ENCODE results near the gene NT5E.
A peak's percentile ranks its signal among the peaks of the same experiment; 100 is the strongest.

The NT5E gene

DNA sequence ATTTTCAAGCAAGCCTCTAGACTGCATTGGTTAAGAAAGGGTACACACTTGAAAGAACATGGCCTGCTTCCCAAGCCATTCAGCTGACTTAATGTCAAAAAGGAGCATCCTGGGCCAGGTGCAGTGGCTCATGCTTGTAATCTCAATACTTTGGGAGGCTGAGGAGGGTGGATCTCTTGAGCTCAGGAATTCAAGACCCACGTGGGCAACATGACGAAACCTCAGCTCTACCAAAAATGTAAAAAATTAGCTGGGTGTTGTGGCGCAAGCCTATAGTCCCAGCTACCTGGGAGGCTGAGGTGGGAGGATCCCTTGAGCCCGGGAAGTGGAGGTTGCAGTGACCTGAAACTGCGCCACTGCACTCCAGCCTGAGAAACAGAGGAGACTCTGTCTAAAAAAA lies 26.9 kb upstream of the NT5E start:
- no peak for DNase-seq

DNA sequence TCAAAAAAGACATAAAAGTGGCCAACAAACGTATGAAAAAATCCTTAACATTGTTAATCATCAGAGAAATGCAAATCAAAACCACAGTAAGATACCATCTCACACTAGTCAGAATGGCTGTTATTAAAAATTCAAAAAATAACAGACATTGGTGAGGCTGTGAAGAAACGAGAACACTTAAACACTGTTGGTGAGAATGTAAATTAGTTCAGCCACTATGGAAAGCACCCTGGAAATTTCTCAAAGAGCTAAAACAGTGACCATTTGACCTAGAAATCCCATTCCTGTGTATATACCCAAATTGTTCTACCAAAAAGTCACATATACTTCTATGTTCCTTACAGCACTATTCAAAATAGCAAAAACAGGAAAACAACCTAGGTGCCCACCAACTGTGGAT lies 24.9 kb upstream of the NT5E start:
- DNase-seq, result no peak

DNA sequence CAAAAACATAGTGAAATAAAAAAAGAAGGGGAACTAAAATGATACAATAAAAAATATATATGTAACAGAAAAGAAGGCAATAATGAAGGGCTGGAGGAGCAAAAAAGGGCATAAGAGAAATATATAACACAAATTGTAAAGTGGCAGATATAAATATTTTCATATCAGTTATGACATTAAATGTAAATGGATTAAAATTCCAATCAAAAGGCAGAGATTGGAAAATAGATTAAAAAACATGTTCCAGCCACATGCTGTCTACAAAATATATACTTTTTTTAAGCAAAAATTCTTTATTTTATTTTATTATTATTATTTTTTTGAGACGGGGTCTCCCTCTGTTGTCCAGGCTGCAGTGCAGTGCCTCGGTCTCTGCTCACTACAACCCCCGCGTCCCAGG lies 23.9 kb upstream of the NT5E start:
- no peak for DNase-seq

GRCh38 chr6:85428486-85428885 lies 21.4 kb upstream of the NT5E start:
- no peak for DNase-seq

GRCh38 chr6:85429346-85429745 lies 20.5 kb upstream of the NT5E start:
- no peak for DNase-seq

DNA sequence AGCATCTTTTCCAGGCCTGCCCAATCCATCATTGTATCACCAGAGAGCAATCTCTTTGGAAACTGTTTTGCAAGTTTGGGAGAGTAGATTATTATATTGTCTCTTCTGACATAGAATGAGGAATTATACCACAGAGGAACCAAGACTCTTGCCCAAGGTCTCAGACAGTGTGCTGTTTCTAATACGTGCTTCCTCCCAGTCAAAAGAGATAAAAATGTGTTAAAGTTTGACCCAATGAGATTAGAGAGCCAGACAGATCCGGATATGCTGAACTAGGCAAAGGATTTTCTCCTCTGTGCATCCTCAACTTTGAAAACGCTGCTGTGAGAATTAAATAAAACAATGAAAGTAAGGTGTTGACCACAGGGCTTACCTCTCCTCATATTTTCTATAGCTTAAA lies 18.6 kb upstream of the NT5E start:
- DNase-seq, result no peak

GRCh38 chr6:85432554-85432953 lies 17.3 kb upstream of the NT5E start:
- DNase-seq, result no peak

- DNase-seq, result no peak
These were observed 14.0 kb upstream of the NT5E start for GRCh38 chr6:85435851-85436250.

- no peak for DNase-seq
These were observed 13.5 kb upstream of the NT5E start for GRCh38 chr6:85436411-85436810.

GRCh38 chr6:85436939-85437495 lies 12.9 kb upstream of the NT5E start:
- DNase-seq, result no peak

DNA sequence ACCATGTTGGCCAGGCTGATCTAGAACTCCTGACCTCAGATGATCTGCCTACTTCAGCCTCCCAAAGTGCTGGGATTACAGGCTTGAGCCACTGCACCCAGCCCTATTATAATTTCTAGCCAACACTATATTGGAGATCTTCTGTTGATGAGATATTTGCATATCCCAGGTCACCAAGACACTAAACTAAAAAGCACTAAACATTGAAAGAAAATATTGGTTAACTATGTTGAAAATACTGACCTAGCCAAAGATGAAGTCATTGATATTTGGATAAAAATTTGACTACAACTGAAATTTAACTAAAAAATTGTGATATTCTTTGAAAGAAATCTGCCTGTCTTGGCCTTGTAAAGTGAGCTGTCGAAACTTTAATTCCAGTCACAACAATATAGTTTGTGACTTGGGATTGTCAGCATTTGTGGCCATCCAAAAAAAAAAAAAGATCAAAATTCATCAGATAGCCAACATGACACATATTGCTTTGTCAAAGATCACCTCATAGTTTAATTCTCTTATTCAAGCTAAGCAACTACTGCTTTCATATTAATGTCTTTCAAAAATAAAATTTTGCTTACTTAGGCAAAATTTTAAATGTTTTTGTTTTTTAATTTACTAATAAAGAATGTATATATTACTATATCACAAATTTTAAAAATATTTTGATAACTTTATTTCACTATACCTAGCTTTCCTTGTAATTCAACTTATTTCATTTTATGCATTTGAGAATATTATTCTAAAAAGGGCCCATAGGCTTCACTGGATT lies 6.3 kb upstream of the NT5E start:
- no peak for DNase-seq

- DNase-seq, result peak in 1 of 5 donors; percentile 40
These were observed 480 bp upstream of the NT5E start for GRCh38 chr6:85449388-85449817.

- DNase-seq, result no peak
These were observed 1.9 kb downstream of the NT5E start for GRCh38 chr6:85451565-85452306.

- DNase-seq, result no peak
These were observed 2.6 kb downstream of the NT5E start for GRCh38 chr6:85452441-85452881.

DNA sequence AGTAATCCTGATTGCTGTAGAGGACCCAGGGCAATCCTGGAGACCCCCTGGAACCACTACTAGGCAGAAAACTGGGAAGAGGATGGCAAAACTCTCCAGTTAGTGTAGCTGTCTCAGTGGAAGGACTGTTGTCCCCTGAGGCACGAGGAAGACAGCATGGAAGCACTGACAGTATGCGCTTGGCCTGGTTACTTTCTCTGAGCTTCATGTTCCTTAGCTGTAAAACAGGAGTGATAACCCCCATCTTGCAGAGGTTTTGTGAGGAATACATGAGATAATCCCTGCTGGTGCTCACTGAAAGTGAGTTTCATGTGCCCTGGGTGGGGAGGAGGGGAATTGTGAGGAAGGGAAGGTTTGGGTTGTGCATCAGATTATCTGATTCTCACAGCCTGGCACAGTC lies 3.2 kb downstream of the NT5E start:
- DNase-seq, result no peak

DNA sequence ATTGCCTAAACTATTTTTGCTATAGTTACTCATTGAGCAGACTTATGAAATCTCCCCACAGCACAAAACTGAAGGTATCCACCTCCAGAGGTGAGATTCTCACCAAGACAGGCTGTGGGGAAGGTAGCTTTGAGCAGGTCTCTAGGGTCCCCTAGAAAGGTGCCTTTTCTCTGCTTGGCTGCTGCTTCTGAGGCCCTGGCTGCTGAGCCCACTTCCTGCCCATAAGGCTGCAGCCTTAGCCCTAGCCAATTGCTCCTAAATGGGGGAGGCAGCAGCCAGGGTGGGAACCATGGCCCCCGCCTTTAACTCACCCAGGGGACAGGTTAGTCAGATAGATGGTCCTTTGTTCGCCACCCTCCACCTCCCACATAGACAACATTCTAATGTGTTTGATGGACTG lies 3.6 kb downstream of the NT5E start:
- no peak for DNase-seq

GRCh38 chr6:85455471-85456026 lies 5.7 kb downstream of the NT5E start:
- DNase-seq, result no peak

DNA sequence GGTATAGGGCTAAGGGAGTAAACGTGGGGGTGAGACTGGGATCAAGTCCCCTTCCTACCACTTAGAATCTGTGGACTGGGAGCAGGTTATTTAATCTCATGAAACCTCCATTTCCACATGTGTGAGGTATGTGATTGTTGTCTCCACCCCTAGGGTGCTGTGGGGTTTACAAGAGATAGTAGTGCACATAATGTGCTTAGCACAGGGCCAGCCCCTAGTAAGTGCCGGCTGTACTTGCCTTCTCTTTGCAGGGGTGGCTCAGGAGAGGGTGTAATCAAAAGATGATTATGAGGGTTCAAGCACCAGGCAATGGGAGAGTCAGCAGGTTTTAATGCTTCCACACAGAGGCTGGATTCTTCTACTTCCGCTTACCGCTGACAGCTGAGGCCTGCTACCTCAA lies 6.9 kb downstream of the NT5E start:
- no peak for DNase-seq

DNA sequence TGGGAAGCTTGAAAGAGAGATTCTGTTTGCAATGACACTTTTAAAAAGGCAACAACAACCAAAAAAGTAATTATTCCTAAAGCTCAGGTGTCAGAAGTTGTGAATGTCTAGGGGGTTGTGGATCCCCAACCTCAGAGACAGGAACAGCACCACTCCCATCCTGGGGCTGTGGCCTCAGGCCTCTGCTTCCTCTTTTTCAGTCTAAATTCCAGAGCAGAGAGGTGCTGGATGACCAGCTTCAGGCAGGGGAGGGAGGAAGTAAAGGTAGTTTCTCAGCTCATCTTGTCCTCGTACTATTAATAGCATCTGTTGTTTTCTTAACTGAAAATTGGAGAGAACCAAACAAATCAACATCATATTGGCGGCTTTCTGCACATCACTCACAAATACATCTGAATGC lies 8.3 kb downstream of the NT5E start:
- no peak for DNase-seq

GRCh38 chr6:85458782-85459181 lies 8.9 kb downstream of the NT5E start:
- DNase-seq, result no peak

DNA sequence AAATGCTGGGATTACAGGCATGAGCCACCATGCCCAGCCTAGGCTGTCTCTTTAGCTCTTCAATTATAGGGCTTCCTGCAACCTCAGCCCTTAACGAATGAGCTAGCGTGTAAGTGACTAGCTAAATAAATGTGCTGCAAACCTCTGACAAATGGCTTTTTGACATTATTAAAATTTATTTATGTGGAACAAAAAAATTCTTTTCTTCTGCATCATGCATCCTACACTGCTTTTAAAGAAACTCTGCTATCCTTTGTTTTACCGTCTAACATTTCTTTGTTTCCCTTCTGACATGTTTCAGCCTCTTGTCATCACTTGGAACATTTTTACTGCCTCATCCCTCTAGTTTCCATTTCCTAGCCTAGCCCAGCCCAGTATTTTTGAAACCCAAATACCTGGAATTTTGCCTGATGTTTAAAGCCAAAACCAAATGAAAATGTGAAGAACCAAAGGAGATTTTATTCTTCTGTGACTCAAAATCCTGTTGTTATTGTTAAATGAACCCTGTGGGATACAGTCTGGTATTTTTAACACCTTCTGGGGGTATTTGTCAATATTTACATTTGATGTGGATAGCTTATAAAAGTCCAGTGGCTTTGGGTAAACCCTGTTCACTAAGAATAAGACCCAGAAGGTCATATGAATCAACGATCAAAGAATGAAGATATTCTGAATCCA lies 9.5 kb downstream of the NT5E start:
- no peak for DNase-seq

- DNase-seq, result no peak
These were observed 10.5 kb downstream of the NT5E start for GRCh38 chr6:85460154-85460920.
